Smooth muscle cell (in vitro differentiated cells): ENCODE measurements around the gene GADL1. TPM values are rescaled to one million over a fixed set of nuclear protein-coding genes. Genes with fewer than 3 reads are reported as not detected.

Source experiments
- DNase-seq: peaks from one replicate; lab custom pipeline; 2025; ENCODE audit not compliant: unreplicated experiment; lab: John Stamatoyannopoulos, UW
- H2AFZ ChIP-seq: fragments of 200-600 bp; sonication (generic); 2 replicates; pipeline ENCODE4 v1.6.0; 2016; ENCODE audit warnings: antibody characterized with exemption, low read depth, mild to moderate bottlenecking
- H3F3A ChIP-seq: fragments of 200-600 bp; sonication (generic); 2 replicates; pipeline ENCODE4 v1.6.0; 2017; ENCODE audit warnings: antibody characterized with exemption, low read depth
- H3K27ac ChIP-seq: fragments of 200-600 bp; sonication (generic); 2 replicates; pipeline ENCODE4 v1.5.1; 2016; ENCODE audit warnings: low read depth, mild to moderate bottlenecking
- H3K27me3 ChIP-seq: fragments of 200-600 bp; sonication (generic); 2 replicates; pipeline ENCODE4 v1.6.1; 2016; ENCODE audit warnings: low read depth, mild to moderate bottlenecking
- H3K36me3 ChIP-seq: fragments of 200-600 bp; sonication (generic); 2 replicates; pipeline ENCODE4 v1.5.1; 2016; ENCODE audit warnings: low read depth
- H3K4me1 ChIP-seq: fragments of 200-600 bp; sonication (generic); 2 replicates; pipeline ENCODE4 v1.5.1; 2016; ENCODE audit warnings: low read depth
- H3K4me2 ChIP-seq: fragments of 200-600 bp; sonication (generic); 2 replicates; pipeline ENCODE4 v1.6.0; 2016; ENCODE audit warnings: mild to moderate bottlenecking
- H3K4me3 ChIP-seq: fragments of 200-600 bp; sonication (generic); 2 replicates; pipeline ENCODE4 v1.5.1; 2016; ENCODE audit warnings: mild to moderate bottlenecking
- H3K79me2 ChIP-seq: fragments of 200-600 bp; sonication (generic); 2 replicates; pipeline ENCODE4 v1.6.0; 2016; ENCODE audit warnings: low read depth, mild to moderate bottlenecking
- H3K9ac ChIP-seq: fragments of 200-600 bp; sonication (generic); 2 replicates; pipeline ENCODE4 v1.6.0; 2016; ENCODE audit warnings: low read depth
- H3K9me3 ChIP-seq: fragments of 200-600 bp; sonication (generic); replicated peaks from 2 replicates; pipeline ENCODE4 v1.5.1; 2016; ENCODE audit warnings: low read depth
- H4K20me1 ChIP-seq: fragments of 200-600 bp; sonication (generic); 2 replicates; pipeline ENCODE4 v1.6.0; 2016; ENCODE audit warnings: low read depth
- CTCF ChIP-seq: fragments of 200-600 bp; sonication (generic); IDR thresholded peaks from 2 replicates; pipeline ENCODE4 v1.5.1; 2017; ENCODE audit warnings: borderline replicate concordance, mild to moderate bottlenecking, antibody characterized with exemption; ENCODE audit not compliant: insufficient read depth, poor library complexity, severe bottlenecking
- WGBS: methylation state at CpG from one replicate; pipeline ENCODE4 v1.1.7; 2016; ENCODE audit warnings: low lambda C conversion rate; 5-methylcytosine and 5-hydroxymethylcytosine counted together
- polyA plus RNA-seq: library from polyadenylated mRNA; unstranded; fragments of >200 nt; fragmentation: Nextera tagmentation; extraction: Ambion mirVana; gene quantifications from 2 replicates; pipeline ENCODE4 v1.2.1, GENCODE V29; 2016
- total RNA-seq: library from RNA; depleted of rRNA; stranded (reverse); fragments of >200 nt; gene quantifications from 2 replicates; pipeline ENCODE4 v1.2.3, GENCODE V29; 2014

The GADL1 gene
- total and polyA plus RNA-seq, 2 experiments from 2014 or later = not detected

GRCh38 chr3:30915782-30916181 is 21.3 kb upstream of the GADL1 start:
- Histone ChIP-seq H3K27ac (no peak overlapping the region), H3K9me3 (no peaks in the 10 kb centered on the region), H3K4me1 (no peaks in the 10 kb centered on the region), H3F3A (no peaks in the 10 kb centered on the region), H3K9ac (no peak overlapping the region), H3K4me3 (no peak overlapping the region), H3K36me3 (no peaks in the 10 kb centered on the region), H4K20me1 (no peaks in the 10 kb centered on the region), H2AFZ (no peak overlapping the region), H3K79me2 (no peaks in the 10 kb centered on the region), H3K4me2 (peak overlapping the region; percentile 39), H3K27me3 (no peaks in the 10 kb centered on the region)
- TF ChIP-seq CTCF = no peak
- DNase-seq = no peak

- H3K4me3 ChIP-seq = no peak overlapping the region
- WGBS = 39% methylated on average over 4 of the region's 4 CpGs
- H3K27me3 ChIP-seq = no peaks in the 10 kb centered on the region
- H3K9ac ChIP-seq = no peak overlapping the region
- no peaks in the 10 kb centered on the region for H3K9me3 ChIP-seq
- H2AFZ ChIP-seq = no peak overlapping the region
- TF ChIP-seq CTCF = no peak
- DNase-seq = no peak
- H3K79me2 ChIP-seq = no peaks in the 10 kb centered on the region
- no peaks in the 10 kb centered on the region for H3K4me1 ChIP-seq
- no peaks in the 10 kb centered on the region for H3K36me3 ChIP-seq
- H3K27ac ChIP-seq = no peak overlapping the region
- no peaks in the 10 kb centered on the region for H3F3A ChIP-seq
- no peak overlapping the region for H3K4me2 ChIP-seq
- H4K20me1 ChIP-seq = no peaks in the 10 kb centered on the region
Measured at GRCh38 chr3:30914696-30915095, 20.2 kb upstream of the GADL1 start.

- no peak overlapping the region for H3K4me2 ChIP-seq
- no peaks in the 10 kb centered on the region for H4K20me1 ChIP-seq
- no peaks in the 10 kb centered on the region for H3K79me2 ChIP-seq
- no peak overlapping the region for H2AFZ ChIP-seq
- no peaks in the 10 kb centered on the region for H3K4me1 ChIP-seq
- H3K36me3 ChIP-seq = no peaks in the 10 kb centered on the region
- DNase-seq = no peak
- no peaks in the 10 kb centered on the region for H3K27me3 ChIP-seq
- no peak for TF ChIP-seq CTCF
- H3K4me3 ChIP-seq = no peak overlapping the region
- no peak overlapping the region for H3K9ac ChIP-seq
- no peaks in the 10 kb centered on the region for H3K9me3 ChIP-seq
- H3F3A ChIP-seq = no peaks in the 10 kb centered on the region
- no peak overlapping the region for H3K27ac ChIP-seq
- 83% methylated on average over 4 of the region's 4 CpGs for WGBS
Measured at GRCh38 chr3:30913176-30913575, 18.7 kb upstream of the GADL1 start.

- DNase-seq = no peak
- Histone ChIP-seq H3K36me3 (no peaks in the 10 kb centered on the region), H3K27me3 (no peaks in the 10 kb centered on the region), H3K4me3 (no peak overlapping the region), H3K9me3 (no peaks in the 10 kb centered on the region), H3K9ac (no peak overlapping the region), H3F3A (no peaks in the 10 kb centered on the region), H2AFZ (no peak overlapping the region), H4K20me1 (no peaks in the 10 kb centered on the region), H3K4me2 (no peak overlapping the region), H3K79me2 (no peaks in the 10 kb centered on the region), H3K27ac (no peak overlapping the region), H3K4me1 (no peaks in the 10 kb centered on the region)
- TF ChIP-seq CTCF = no peak
Measured at GRCh38 chr3:30912301-30912700, 17.8 kb upstream of the GADL1 start.
